CD14-positive monocyte (primary cell): ENCODE measurements around the gene IMPA2. TPM values are rescaled to one million over a fixed set of nuclear protein-coding genes. Genes with fewer than 3 reads are reported as not detected.
A peak's percentile ranks its signal among the peaks of the same experiment; 100 is the strongest.

ENCODE experiments used
- DNase-seq, 3 donors: peaks; one replicate each; pipeline ENCODE4 v3.0.0-alpha.2; 2011 to 2022
- H2AFZ ChIP-seq: 2 replicates; pipeline ENCODE4 v1.6.0; 2012; ENCODE audit warnings: mild to moderate bottlenecking, low read depth, low read length, inconsistent platforms; ENCODE audit not compliant: insufficient read depth, poor library complexity, severe bottlenecking
- H3K27ac ChIP-seq, 2 donors: 1 replicate in 1 of 2; 2 replicates in 1 of 2; pipeline ENCODE4 v1.5.1; 2012 to 2013; ENCODE audit warnings: low read length in 2 of 2, control low read depth in 1 of 2, inconsistent platforms in 1 of 2, low read depth in 1 of 2, mild to moderate bottlenecking in 1 of 2
- H3K27me3 ChIP-seq, 2 donors: one replicate each; pipeline versions ENCODE4 v1.6.0 to v1.6.1; 2011 to 2013; ENCODE audit warnings: low read length in 2 of 2; ENCODE audit not compliant: control insufficient read depth in 2 of 2, insufficient read depth in 2 of 2
- H3K36me3 ChIP-seq, 2 donors: replicated peaks in 1 of 2; 1 replicate in 1 of 2; 2 replicates in 1 of 2; pipeline versions ENCODE4 v1.5.1 to v1.6.1; 2012 to 2013; ENCODE audit warnings: low read length in 2 of 2, control low read depth in 1 of 2, inconsistent platforms in 1 of 2, mild to moderate bottlenecking in 1 of 2; ENCODE audit not compliant: insufficient read depth in 2 of 2, control insufficient read depth in 1 of 2
- H3K4me1 ChIP-seq, 2 donors: 1 replicate in 1 of 2; 2 replicates in 1 of 2; pipeline versions ENCODE4 v1.5.1 to v1.6.1; 2012 to 2013; ENCODE audit warnings: low read length in 2 of 2, control low read depth in 1 of 2, inconsistent platforms in 1 of 2, mild to moderate bottlenecking in 1 of 2, moderate library complexity in 1 of 2; ENCODE audit not compliant: insufficient read depth in 2 of 2, control insufficient read depth in 1 of 2
- H3K4me2 ChIP-seq: replicated peaks from 2 replicates; pipeline ENCODE3; 2012; ENCODE audit warnings: low read length, moderate library complexity, mild to moderate bottlenecking; ENCODE audit not compliant: poor library complexity, severe bottlenecking; ENCODE audit errors: extremely low read depth
- H3K4me3 ChIP-seq, 3 experiments: fragments of 200-600 bp in 1 of 3; sonication (generic) in 1 of 3; replicated peaks in 1 of 3; 1 replicate in 2 of 3; 2 replicates in 1 of 3; pipeline ENCODE4 v1.5.1; 2011 to 2013; ENCODE audit warnings: low read length in 3 of 3, mild to moderate bottlenecking in 3 of 3, control low read depth in 2 of 3, low read depth in 2 of 3, inconsistent platforms in 1 of 3, moderate library complexity in 1 of 3
- H3K79me2 ChIP-seq: 2 replicates; pipeline ENCODE4 v1.6.0; 2012; ENCODE audit warnings: mild to moderate bottlenecking, control low read depth, inconsistent platforms, low read length, moderate library complexity; ENCODE audit not compliant: insufficient read depth
- H3K9ac ChIP-seq: 2 replicates; pipeline ENCODE4 v1.6.0; 2017; ENCODE audit warnings: low read length, mild to moderate bottlenecking; ENCODE audit not compliant: insufficient read depth, poor library complexity, severe bottlenecking
- H3K9me3 ChIP-seq, 2 donors: replicated peaks in 1 of 2; 1 replicate in 1 of 2; 2 replicates in 1 of 2; pipeline versions ENCODE4 v1.5.1 to v1.6.1; 2012 to 2013; ENCODE audit warnings: low read length in 2 of 2, control low read depth in 1 of 2; ENCODE audit not compliant: control insufficient read depth in 1 of 2, insufficient read depth in 1 of 2
- H4K20me1 ChIP-seq: 2 replicates; pipeline ENCODE4 v1.6.0; 2012; ENCODE audit warnings: mild to moderate bottlenecking, low read length, control low read depth, moderate library complexity; ENCODE audit not compliant: insufficient read depth
- H3K27ac Mint-ChIP-seq, 7 donors: one replicate each; pipeline ENCODE4 v1.8.0; 2020; ENCODE audit warnings: mild to moderate bottlenecking in 7 of 7, mixed read lengths in 7 of 7, moderate library complexity in 6 of 7, inconsistent platforms in 2 of 7
- H3K27me3 Mint-ChIP-seq, 3 donors: one replicate each; pipeline ENCODE4 v1.8.0; 2021 to 2022; ENCODE audit warnings: low read depth in 3 of 3, mild to moderate bottlenecking in 3 of 3, mixed read lengths in 3 of 3, moderate library complexity in 3 of 3, inconsistent platforms in 1 of 3
- H3K36me3 Mint-ChIP-seq, 2 donors: one replicate each; pipeline ENCODE4 v1.8.0; 2020; ENCODE audit warnings: mixed read lengths in 2 of 2, inconsistent platforms in 1 of 2, mild to moderate bottlenecking in 1 of 2
- H3K4me1 Mint-ChIP-seq: one replicate; pipeline ENCODE4 v1.8.0; 2020; ENCODE audit warnings: mild to moderate bottlenecking, mixed read lengths
- H3K4me3 Mint-ChIP-seq, 2 donors: one replicate each; pipeline ENCODE4 v1.8.0; 2020; ENCODE audit warnings: mild to moderate bottlenecking in 2 of 2, mixed read lengths in 2 of 2, moderate library complexity in 1 of 2
- H3K9me3 Mint-ChIP-seq, 7 donors: one replicate each; pipeline ENCODE4 v1.8.0; 2020 to 2022; ENCODE audit warnings: mixed read lengths in 7 of 7, mild to moderate bottlenecking in 6 of 7, moderate library complexity in 6 of 7, inconsistent platforms in 2 of 7
- WGBS: methylation state at CpG from one replicate; pipeline ENCODE4 v1.1.5; 2013; ENCODE audit warnings: missing lambda C conversion rate; ENCODE audit not compliant: insufficient coverage; 5-methylcytosine and 5-hydroxymethylcytosine counted together
- intact Hi-C, 2 donors: fragments of 100-400 bp; cut with micrococcal nuclease; formaldehyde crosslinking; loops; one replicate each; pipeline versions ENCODE4 v1.15.0 to v1.15.1; 2023
- polyA plus RNA-seq, 3 donors: library from polyadenylated mRNA; depleted of rRNA in 1 of 3; unstranded in 2 of 3; stranded (reverse) in 1 of 3; fragments of 300-500 nt in 2 of 3; fragments of >200 nt in 1 of 3; fragmentation: Illumina TruSeq in 2 of 3; gene quantifications; 1 replicate in 2 of 3; 2 replicates in 1 of 3; pipeline ENCODE4 v1.2.3, GENCODE V29; 2012 to 2021
- TF ChIP-seq, protein P1 (sequence below): fragments of 200-600 bp; IDR thresholded peaks from one replicate; pipeline ENCODE4 v1.8.0; 2022; ENCODE audit warnings: antibody characterized with exemption, mild to moderate bottlenecking

Gene IMPA2
- polyA plus RNA-seq, 3 donors = 97.4 to 186 (median 145) TPM

- WGBS = under 1% methylated on average over 61 of the region's 71 CpGs
- H3K4me1 ChIP-seq = peaks cover 59 to 69% of the 10 kb centered on the region in 2 donors
- H3K9me3 ChIP-seq = no peaks in the 10 kb centered on the region
- Mint-ChIP-seq H3K9me3 (peaks cover 0 to 2% (median 0%) of the 10 kb centered on the region in 7 donors), H3K27me3 (no peaks in the 10 kb centered on the region), H3K27ac (peak overlapping the region; percentile 89 to 97 (median 95)), H3K4me3 (peak overlapping the region; percentile 93 to 96), H3K36me3 (no peaks in the 10 kb centered on the region), H3K4me1 (peaks cover 66% of the 10 kb centered on the region)
- H3K36me3 ChIP-seq = no peaks in the 10 kb centered on the region
- no peaks in the 10 kb centered on the region for H3K27me3 ChIP-seq
- peak overlapping the region; percentile 39 to 90 (median 64) for H3K4me3 ChIP-seq
- peak overlapping the region; percentile 83 to 85 for H3K27ac ChIP-seq
- peak overlapping the region; percentile 85 for H3K4me2 ChIP-seq
- peaks cover 50% of the 10 kb centered on the region for H3K79me2 ChIP-seq
- DNase-seq = peak; percentile 51 to 65 (median 61)
- H3K9ac ChIP-seq = peak overlapping the region; percentile 72
- intact Hi-C loops = loop anchor here (2.0 to 10.0 kb wide), 5 partner anchors 34 to 396 kb away; partner anchors contain the start of genes AFG3L2 (in 2 of the 2) and CHMP1B (in 2 of the 2)
- H4K20me1 ChIP-seq = peaks cover 14% of the 10 kb centered on the region
- H2AFZ ChIP-seq = peak overlapping the region; percentile 86
- TF ChIP-seq, protein P1, sequence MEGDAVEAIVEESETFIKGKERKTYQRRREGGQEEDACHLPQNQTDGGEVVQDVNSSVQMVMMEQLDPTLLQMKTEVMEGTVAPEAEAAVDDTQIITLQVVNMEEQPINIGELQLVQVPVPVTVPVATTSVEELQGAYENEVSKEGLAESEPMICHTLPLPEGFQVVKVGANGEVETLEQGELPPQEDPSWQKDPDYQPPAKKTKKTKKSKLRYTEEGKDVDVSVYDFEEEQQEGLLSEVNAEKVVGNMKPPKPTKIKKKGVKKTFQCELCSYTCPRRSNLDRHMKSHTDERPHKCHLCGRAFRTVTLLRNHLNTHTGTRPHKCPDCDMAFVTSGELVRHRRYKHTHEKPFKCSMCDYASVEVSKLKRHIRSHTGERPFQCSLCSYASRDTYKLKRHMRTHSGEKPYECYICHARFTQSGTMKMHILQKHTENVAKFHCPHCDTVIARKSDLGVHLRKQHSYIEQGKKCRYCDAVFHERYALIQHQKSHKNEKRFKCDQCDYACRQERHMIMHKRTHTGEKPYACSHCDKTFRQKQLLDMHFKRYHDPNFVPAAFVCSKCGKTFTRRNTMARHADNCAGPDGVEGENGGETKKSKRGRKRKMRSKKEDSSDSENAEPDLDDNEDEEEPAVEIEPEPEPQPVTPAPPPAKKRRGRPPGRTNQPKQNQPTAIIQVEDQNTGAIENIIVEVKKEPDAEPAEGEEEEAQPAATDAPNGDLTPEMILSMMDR = no peak
Measured at GRCh38 chr18:11981543-11982366, 448 bp downstream of the IMPA2 start.

GRCh38 chr18:11982981-11983380 lies 1.7 kb downstream of the IMPA2 start:
- no peaks in the 10 kb centered on the region for H3K27me3 ChIP-seq
- H3K9me3 ChIP-seq = no peaks in the 10 kb centered on the region
- H3K36me3 ChIP-seq = no peaks in the 10 kb centered on the region
- Mint-ChIP-seq H3K27me3 (no peaks in the 10 kb centered on the region), H3K36me3 (no peaks in the 10 kb centered on the region), H3K4me1 (peaks cover 73% of the 10 kb centered on the region), H3K9me3 (peaks cover 0 to under 1% (median 0%) of the 10 kb centered on the region in 7 donors), H3K27ac (peak overlapping the region in 6 of 7 donors; percentile 20 to 97 (median 82)), H3K4me3 (peak overlapping the region; percentile 93 to 96)
- H4K20me1 ChIP-seq = peaks cover 14% of the 10 kb centered on the region
- TF ChIP-seq, protein P1 = no peak
- H3K4me3 ChIP-seq = peak overlapping the region in 1 of 3 experiments; percentile 90
- no peak for DNase-seq
- peaks cover 71 to 81% of the 10 kb centered on the region in 2 donors for H3K4me1 ChIP-seq
- no peak overlapping the region for H3K9ac ChIP-seq
- H3K79me2 ChIP-seq = peaks cover 61% of the 10 kb centered on the region
- no peak overlapping the region for H2AFZ ChIP-seq
- peak overlapping the region in 1 of 2 donors; percentile 85 for H3K27ac ChIP-seq
- intact Hi-C loops = loop anchor here (2.0 to 10.0 kb wide), 5 partner anchors 36 to 394 kb away; partner anchors contain the start of genes AFG3L2 (in 2 of the 2) and CHMP1B (in 2 of the 2)
- WGBS = 60% methylated on average over 1 of the region's 4 CpGs
- H3K4me2 ChIP-seq = peak overlapping the region; percentile 85
